K562 (cell line): Measurements from ENCODE around the gene DKK3. TPM values are rescaled to one million over a fixed set of nuclear protein-coding genes. Genes with fewer than 3 reads are reported as not detected.

Experiments used
- ATAC-seq: fragments of 200-7000 bp; cut with Tn5 transposase; 3 replicates; pipeline ENCODE4 v1.9.1; 2020; ENCODE audit warnings: moderate library complexity
- BruUV-seq: library from RNA; stranded (reverse); fragments of 400-500 nt; replicated peaks from 2 replicates; lab custom pipeline; 2021; lab: Mats Ljungman, UMichigan
- CTCF ChIA-PET: fragments of 300-600 bp; formaldehyde crosslinking; extraction: SDS; loops from one replicate; lab custom pipeline; 2021; ENCODE audit warnings: low intra/inter-chr PET ratio; lab: Yijun Ruan, JAX
- POLR2A ChIA-PET: fragments of 300-600, 350-650 bp; sonication (Branson Sonifier 250); formaldehyde crosslinking; extraction: SDS; loops from one replicate; lab custom pipeline; 2021; ENCODE audit warnings: antibody characterized with exemption, inconsistent platforms; lab: Yijun Ruan, JAX
- DNase-seq, 4 experiments: peaks; one replicate each; pipeline versions ENCODE4 v3.0.0 to v3.0.0-alpha.2; 2011 to 2018; ENCODE audit warnings: low spot score in 3 of 4, mixed read lengths in 3 of 4; ENCODE audit errors: extremely low read depth in 1 of 4
- FAIRE-seq: peaks from 2 replicates; lab custom pipeline; 2011; peaks lifted over from hg19 to GRCh38; lab: Jason Lieb, UNC
- H2AFZ ChIP-seq: 2 replicates; pipeline ENCODE4 v1.6.0; 2011; ENCODE audit warnings: low read depth, low read length, control low read depth, inconsistent platforms
- H3K27ac ChIP-seq: fragments of 200-600 bp; 3 replicates; pipeline ENCODE4 v1.8.0; 2011; ENCODE audit warnings: low read depth, mild to moderate bottlenecking, control low read depth, inconsistent platforms, low read length, moderate library complexity, mixed read lengths; ENCODE audit errors: extremely low read depth
- H3K27me3 ChIP-seq, 2 experiments: fragments of 300-600 bp in 1 of 2; 2 replicates in 1 of 2; 3 replicates in 1 of 2; pipeline versions ENCODE4 v1.6.0 to v1.8.0; 2011; ENCODE audit warnings: inconsistent platforms in 2 of 2, low read length in 2 of 2, mild to moderate bottlenecking in 1 of 2, mixed read lengths in 1 of 2, moderate library complexity in 1 of 2; ENCODE audit not compliant: control insufficient read depth in 2 of 2, insufficient read depth in 2 of 2
- H3K36me3 ChIP-seq: fragments of 300-600 bp; 3 replicates; pipeline ENCODE4 v1.8.0; 2011; ENCODE audit warnings: mild to moderate bottlenecking, low read length, inconsistent platforms; ENCODE audit not compliant: control insufficient read depth, insufficient read depth
- H3K4me1 ChIP-seq, 2 experiments: fragments of 200-600 bp in 1 of 2; replicated peaks in 1 of 2; 2 replicates in 1 of 2; 3 replicates in 1 of 2; pipeline versions ENCODE4 v1.5.1 to v1.8.0; 2011; ENCODE audit warnings: inconsistent platforms in 2 of 2, low read length in 2 of 2, mild to moderate bottlenecking in 1 of 2, mixed read lengths in 1 of 2, moderate library complexity in 1 of 2; ENCODE audit not compliant: control insufficient read depth in 2 of 2, insufficient read depth in 2 of 2
- H3K4me2 ChIP-seq: 2 replicates; pipeline ENCODE4 v1.6.1; 2011; ENCODE audit warnings: low read length, control low read depth, inconsistent platforms, mixed read lengths; ENCODE audit not compliant: insufficient read depth
- H3K4me3 ChIP-seq: fragments of 200-600 bp; sonication (generic), shearing (Covaris generic); 2 replicates; pipeline ENCODE4 v1.5.1; 2016; ENCODE audit warnings: control low read depth, inconsistent platforms
- H3K79me2 ChIP-seq: fragments of 200-600 bp; 3 replicates; pipeline ENCODE4 v1.8.0; 2011; ENCODE audit warnings: low read length, inconsistent platforms; ENCODE audit not compliant: control insufficient read depth, insufficient read depth
- H3K9ac ChIP-seq, 2 experiments: 2 replicates each; pipeline versions ENCODE4 v1.6.0 to v1.6.1; 2011; ENCODE audit warnings: low read depth in 2 of 2, low read length in 2 of 2, control low read depth in 1 of 2, inconsistent platforms in 1 of 2, mild to moderate bottlenecking in 1 of 2, mixed read lengths in 1 of 2; ENCODE audit not compliant: insufficient read depth in 1 of 2
- H3K9me1 ChIP-seq: one replicate; pipeline ENCODE4 v1.6.0; 2011; ENCODE audit warnings: inconsistent platforms, mild to moderate bottlenecking, low read length, moderate library complexity; ENCODE audit not compliant: control insufficient read depth, insufficient read depth
- H3K9me3 ChIP-seq: replicated peaks from 2 replicates; pipeline ENCODE4 v1.5.1; 2011; ENCODE audit warnings: low read depth, low read length, inconsistent platforms; ENCODE audit not compliant: control insufficient read depth, insufficient read depth
- H4K20me1 ChIP-seq: replicated peaks from 2 replicates; pipeline ENCODE4 v1.6.1; 2011; ENCODE audit warnings: low read length, inconsistent platforms, mixed read lengths; ENCODE audit not compliant: control insufficient read depth, insufficient read depth
- C11orf30 ChIP-seq: fragments of 450-650 bp; IDR thresholded peaks from 2 replicates; pipeline ENCODE4 v1.6.1; 2016; ENCODE audit warnings: low read depth, mild to moderate bottlenecking
- HLTF ChIP-seq: fragments of 450-650 bp; IDR thresholded peaks from 2 replicates; pipeline ENCODE4 v1.6.1; 2016
- MAFF ChIP-seq: IDR thresholded peaks from 2 replicates; pipeline ENCODE4 v1.6.1; 2012; ENCODE audit warnings: low read length, improper control_type of control experiment
- MAFG ChIP-seq: fragments of 450-650 bp; conservative IDR thresholded peaks from 2 replicates; pipeline ENCODE4 v1.6.1; 2016; ENCODE audit warnings: missing genetic modification characterization, missing compliant biosample characterization
- MAFK ChIP-seq: IDR thresholded peaks from 2 replicates; pipeline ENCODE4 v1.6.1; 2011; ENCODE audit warnings: low read length, improper control_type of control experiment
- NFE2L1 ChIP-seq: fragments of 450-650 bp; IDR thresholded peaks from 2 replicates; pipeline ENCODE4 v1.6.1; 2016; ENCODE audit warnings: missing genetic modification characterization, low read depth, mild to moderate bottlenecking, missing compliant biosample characterization, moderate library complexity, borderline replicate concordance
- ZNF316 ChIP-seq: fragments of 450-650 bp; IDR thresholded peaks from 2 replicates; pipeline ENCODE4 v1.6.1; 2016
- WGBS: fragments of 100-300 bp; shearing (Covaris generic); methylation state at CpG from one replicate; pipeline ENCODE4 v1.1.6; 2016; ENCODE audit warnings: low coverage, mixed read lengths; ENCODE audit not compliant: insufficient coverage; ENCODE audit errors: missing lambda C conversion rate; 5-methylcytosine and 5-hydroxymethylcytosine counted together
- in situ Hi-C: fragments of 300-500 bp; cut with MboI; formaldehyde crosslinking; loops from 4 replicates; pipeline ENCODE4 v1.15.0; 2018; ENCODE audit warnings: inconsistent platforms, mixed read lengths
- intact Hi-C: fragments of 100-400 bp; cut with micrococcal nuclease; formaldehyde crosslinking; loops from 2 replicates; pipeline ENCODE4 v1.14.2; 2022
- polyA plus RNA-seq, 8 experiments: library from polyadenylated mRNA; depleted of rRNA in 4 of 8; stranded (reverse) in 5 of 8; unstranded in 3 of 8; fragments of >200 nt; fragmentation: Nextera tagmentation in 2 of 8; fragmentation: Illumina TruSeq in 1 of 8; extraction: Ambion mirVana in 2 of 8; extraction: Trizol in 1 of 8; gene quantifications; 2 replicates each; pipeline versions ENCODE4 v1.2.1 to v1.2.3, GENCODE V29; 2011 to 2014; ENCODE audit warnings: inconsistent platforms in 1 of 8, missing spikeins in 1 of 8
- total RNA-seq, 7 experiments: library from RNA; depleted of rRNA in 6 of 7; stranded (reverse); fragments of >200 nt in 6 of 7; fragmentation: Illumina TruSeq in 2 of 7; extraction: Trizol in 2 of 7; gene quantifications; 2 replicates each; pipeline versions ENCODE4 v1.2.1 to v1.2.3, GENCODE V29; 2011 to 2021; ENCODE audit warnings: low replicate concordance in 1 of 7
- TF ChIP-seq, protein P1 (sequence below): fragments of 450-650 bp; IDR thresholded peaks from 2 replicates; pipeline ENCODE4 v1.6.1; 2016; ENCODE audit warnings: low read depth
- TF ChIP-seq, protein P2 (sequence below): sonication (generic); formaldehyde crosslinking; IDR thresholded peaks from 2 replicates; pipeline ENCODE4 v1.8.1; 2023; ENCODE audit warnings: mild to moderate bottlenecking, missing genetic modification reagents

Gene DKK3
- total and polyA plus RNA-seq, 9 of the 15 experiments (the other 6 are each of a cell fraction or from before 2014, with no cell fraction given) = 0.14 to 0.85 (median 0.38) TPM; not detected in 6

DNA sequence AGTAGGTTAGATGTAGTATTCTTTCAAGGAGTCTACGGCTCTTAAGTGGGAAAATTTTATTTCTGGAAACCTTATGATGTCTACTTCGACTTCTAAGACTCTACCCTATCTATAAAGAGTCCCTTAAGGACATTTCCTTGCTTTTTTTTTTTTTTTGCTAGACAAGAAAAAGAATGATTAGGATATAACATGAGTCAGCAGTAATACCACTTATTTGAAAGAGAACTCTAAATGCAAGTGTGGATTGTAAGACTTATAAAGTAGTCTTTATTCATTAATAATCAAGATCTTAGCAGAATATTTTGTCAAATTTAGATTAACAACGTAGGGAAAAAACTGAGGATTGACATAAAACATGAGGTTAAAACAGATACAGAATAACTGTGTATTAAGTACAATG lies 71.0 kb downstream of the DKK3 start:
- DNase-seq = no peak
- ChIA-PET POLR2A (no interaction called here), CTCF (no interaction called here)
- no peak overlapping the region for H2AFZ ChIP-seq
- no peak overlapping the region for H3K4me3 ChIP-seq
- WGBS = 94% methylated on average over 3 of the region's 3 CpGs
- intact Hi-C loops (no loop called here), in situ Hi-C loops (no loop called here)
- no peak overlapping the region for H3K27ac ChIP-seq
- FAIRE-seq = no peak
- H3K4me2 ChIP-seq = no peak overlapping the region
- peaks cover 80% of the 10 kb centered on the region for H3K36me3 ChIP-seq
- ATAC-seq = no peak
- TF ChIP-seq MAFF (peak; percentile 76), NFE2L1 (0 out of 2 replicates have a peak, but pooled peaks have one; percentile 31), MAFG (tag) (peak; percentile 81), C11orf30 (peak; percentile 76), ZNF316 (peak; percentile 90), MAFK (peak; percentile 68), HLTF (no peak)
- TF ChIP-seq, protein P1, sequence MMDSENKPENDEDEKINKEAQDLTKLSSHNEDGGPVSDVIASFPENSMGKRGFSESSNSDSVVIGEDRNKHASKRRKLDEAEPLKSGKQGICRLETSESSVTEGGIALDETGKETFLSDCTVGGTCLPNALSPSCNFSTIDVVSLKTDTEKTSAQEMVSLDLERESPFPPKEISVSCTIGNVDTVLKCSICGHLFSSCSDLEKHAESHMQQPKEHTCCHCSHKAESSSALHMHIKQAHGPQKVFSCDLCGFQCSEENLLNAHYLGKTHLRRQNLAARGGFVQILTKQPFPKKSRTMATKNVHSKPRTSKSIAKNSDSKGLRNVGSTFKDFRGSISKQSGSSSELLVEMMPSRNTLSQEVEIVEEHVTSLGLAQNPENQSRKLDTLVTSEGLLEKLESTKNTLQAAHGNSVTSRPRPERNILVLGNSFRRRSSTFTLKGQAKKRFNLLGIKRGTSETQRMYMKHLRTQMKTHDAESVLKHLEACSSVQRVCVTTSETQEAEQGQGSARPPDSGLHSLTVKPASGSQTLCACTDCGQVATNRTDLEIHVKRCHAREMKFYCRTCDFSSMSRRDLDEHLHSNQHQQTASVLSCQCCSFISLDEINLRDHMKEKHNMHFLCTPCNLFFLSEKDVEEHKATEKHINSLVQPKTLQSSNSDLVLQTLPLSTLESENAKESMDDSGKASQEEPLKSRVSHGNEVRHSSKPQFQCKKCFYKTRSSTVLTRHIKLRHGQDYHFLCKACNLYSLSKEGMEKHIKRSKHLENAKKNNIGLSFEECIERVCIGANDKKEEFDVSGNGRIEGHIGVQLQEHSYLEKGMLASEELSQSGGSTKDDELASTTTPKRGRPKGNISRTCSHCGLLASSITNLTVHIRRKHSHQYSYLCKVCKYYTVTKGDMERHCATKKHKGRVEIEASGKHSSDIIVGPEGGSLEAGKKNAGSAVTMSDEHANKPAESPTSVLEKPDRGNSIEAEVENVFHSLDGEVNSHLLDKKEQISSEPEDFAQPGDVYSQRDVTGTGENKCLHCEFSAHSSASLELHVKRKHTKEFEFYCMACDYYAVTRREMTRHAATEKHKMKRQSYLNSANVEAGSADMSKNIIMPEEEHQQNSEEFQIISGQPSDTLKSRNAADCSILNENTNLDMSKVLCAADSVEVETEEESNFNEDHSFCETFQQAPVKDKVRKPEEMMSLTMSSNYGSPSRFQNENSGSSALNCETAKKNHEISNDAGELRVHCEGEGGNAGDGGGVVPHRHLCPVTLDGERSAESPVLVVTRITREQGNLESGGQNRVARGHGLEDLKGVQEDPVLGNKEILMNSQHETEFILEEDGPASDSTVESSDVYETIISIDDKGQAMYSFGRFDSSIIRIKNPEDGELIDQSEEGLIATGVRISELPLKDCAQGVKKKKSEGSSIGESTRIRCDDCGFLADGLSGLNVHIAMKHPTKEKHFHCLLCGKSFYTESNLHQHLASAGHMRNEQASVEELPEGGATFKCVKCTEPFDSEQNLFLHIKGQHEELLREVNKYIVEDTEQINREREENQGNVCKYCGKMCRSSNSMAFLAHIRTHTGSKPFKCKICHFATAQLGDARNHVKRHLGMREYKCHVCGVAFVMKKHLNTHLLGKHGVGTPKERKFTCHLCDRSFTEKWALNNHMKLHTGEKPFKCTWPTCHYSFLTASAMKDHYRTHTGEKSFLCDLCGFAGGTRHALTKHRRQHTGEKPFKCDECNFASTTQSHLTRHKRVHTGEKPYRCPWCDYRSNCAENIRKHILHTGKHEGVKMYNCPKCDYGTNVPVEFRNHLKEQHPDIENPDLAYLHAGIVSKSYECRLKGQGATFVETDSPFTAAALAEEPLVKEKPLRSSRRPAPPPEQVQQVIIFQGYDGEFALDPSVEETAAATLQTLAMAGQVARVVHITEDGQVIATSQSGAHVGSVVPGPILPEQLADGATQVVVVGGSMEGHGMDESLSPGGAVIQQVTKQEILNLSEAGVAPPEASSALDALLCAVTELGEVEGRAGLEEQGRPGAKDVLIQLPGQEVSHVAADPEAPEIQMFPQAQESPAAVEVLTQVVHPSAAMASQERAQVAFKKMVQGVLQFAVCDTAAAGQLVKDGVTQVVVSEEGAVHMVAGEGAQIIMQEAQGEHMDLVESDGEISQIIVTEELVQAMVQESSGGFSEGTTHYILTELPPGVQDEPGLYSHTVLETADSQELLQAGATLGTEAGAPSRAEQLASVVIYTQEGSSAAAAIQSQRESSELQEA = no peak
- TF ChIP-seq, protein P2, sequence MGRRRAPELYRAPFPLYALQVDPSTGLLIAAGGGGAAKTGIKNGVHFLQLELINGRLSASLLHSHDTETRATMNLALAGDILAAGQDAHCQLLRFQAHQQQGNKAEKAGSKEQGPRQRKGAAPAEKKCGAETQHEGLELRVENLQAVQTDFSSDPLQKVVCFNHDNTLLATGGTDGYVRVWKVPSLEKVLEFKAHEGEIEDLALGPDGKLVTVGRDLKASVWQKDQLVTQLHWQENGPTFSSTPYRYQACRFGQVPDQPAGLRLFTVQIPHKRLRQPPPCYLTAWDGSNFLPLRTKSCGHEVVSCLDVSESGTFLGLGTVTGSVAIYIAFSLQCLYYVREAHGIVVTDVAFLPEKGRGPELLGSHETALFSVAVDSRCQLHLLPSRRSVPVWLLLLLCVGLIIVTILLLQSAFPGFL (CRISPR knock-in tag) = no peak
- H3K4me1 ChIP-seq = no peaks in the 10 kb centered on the region
- no peaks in the 10 kb centered on the region for H3K79me2 ChIP-seq
- no peaks in the 10 kb centered on the region for H3K9me3 ChIP-seq
- H3K27me3 ChIP-seq = no peaks in the 10 kb centered on the region
- no peak overlapping the region for H3K9ac ChIP-seq
- no peaks in the 10 kb centered on the region for H3K9me1 ChIP-seq
- BruUV-seq = no TSS peak
- no peaks in the 10 kb centered on the region for H4K20me1 ChIP-seq
